Endothelial cell of umbilical vein (primary cell): ENCODE data around the gene LRRFIP2. TPM values are rescaled to one million over a fixed set of nuclear protein-coding genes. Genes with fewer than 3 reads are reported as not detected.

Experiments used
- BruUV-seq: library from RNA; stranded (reverse); fragments of 400-500 nt; replicated peaks from 2 replicates; lab custom pipeline; 2021; lab: Mats Ljungman, UMichigan
- CTCF ChIA-PET: fragments of 300-600, 350-600 bp; sonication (Branson Sonifier 250); formaldehyde crosslinking; loops from one replicate; lab custom pipeline; 2021; ENCODE audit warnings: antibody characterized with exemption, inconsistent platforms; lab: Charles Lee
- POLR2A ChIA-PET: fragments of 300-600, 350-600 bp; sonication (Branson Sonifier 250); formaldehyde crosslinking; loops from one replicate; lab custom pipeline; 2021; ENCODE audit warnings: antibody characterized with exemption, inconsistent platforms; lab: Charles Lee
- DNase-seq: peaks from one replicate; pipeline ENCODE4 v3.0.0-alpha.2; 2011; ENCODE audit warnings: low read depth, low spot score
- FAIRE-seq: peaks from 2 replicates; lab custom pipeline; 2011; peaks lifted over from hg19 to GRCh38; lab: Jason Lieb, UNC
- H2AFZ ChIP-seq: 2 replicates; pipeline ENCODE4 v1.6.0; 2012; ENCODE audit warnings: low read depth, low read length, control low read depth, inconsistent platforms
- H3K27ac ChIP-seq: 2 replicates; pipeline ENCODE4 v1.5.1; 2011; ENCODE audit warnings: low read depth, mild to moderate bottlenecking, control low read depth, low read length, moderate library complexity; ENCODE audit not compliant: insufficient read depth
- H3K27me3 ChIP-seq, 2 experiments: 2 replicates each; pipeline versions ENCODE4 v1.6.0 to v1.6.1; 2011; ENCODE audit warnings: low read length in 2 of 2, mixed read lengths in 1 of 2; ENCODE audit not compliant: control insufficient read depth in 2 of 2, insufficient read depth in 2 of 2
- H3K36me3 ChIP-seq, 2 experiments: 2 replicates in 1 of 2; 3 replicates in 1 of 2; pipeline ENCODE4 v1.5.1; 2011; ENCODE audit warnings: low read length in 2 of 2, mild to moderate bottlenecking in 1 of 2, moderate library complexity in 1 of 2; ENCODE audit not compliant: control insufficient read depth in 2 of 2, insufficient read depth in 2 of 2; ENCODE audit errors: extremely low read depth in 1 of 2
- H3K4me1 ChIP-seq: 3 replicates; pipeline ENCODE4 v1.5.1; 2011; ENCODE audit warnings: mild to moderate bottlenecking, low read length; ENCODE audit not compliant: control insufficient read depth, insufficient read depth; ENCODE audit errors: extremely low read depth
- H3K4me2 ChIP-seq: 2 replicates; pipeline ENCODE4 v1.6.1; 2011; ENCODE audit warnings: low read length, control low read depth, mixed read lengths; ENCODE audit not compliant: insufficient read depth
- H3K4me3 ChIP-seq, 3 experiments: fragments of 200-600 bp in 1 of 3; sonication (generic), shearing (Covaris generic) in 1 of 3; replicated peaks in 1 of 3; 2 replicates each; pipeline ENCODE4 v1.5.1; 2011 to 2016; ENCODE audit warnings: control low read depth in 3 of 3, low read length in 3 of 3, mild to moderate bottlenecking in 2 of 3, inconsistent platforms in 1 of 3, low read depth in 1 of 3, moderate library complexity in 1 of 3; ENCODE audit not compliant: insufficient read depth in 1 of 3
- H3K79me2 ChIP-seq: 2 replicates; pipeline ENCODE4 v1.6.0; 2012; ENCODE audit warnings: low read length, inconsistent platforms; ENCODE audit not compliant: control insufficient read depth, insufficient read depth
- H3K9ac ChIP-seq: replicated peaks from 2 replicates; pipeline ENCODE3; 2011; ENCODE audit warnings: low read length, control low read depth; ENCODE audit not compliant: insufficient read depth; ENCODE audit errors: extremely low read depth
- H3K9me1 ChIP-seq: replicated peaks from 3 replicates; pipeline ENCODE4 v1.6.0; 2011; ENCODE audit warnings: mild to moderate bottlenecking, low read length; ENCODE audit not compliant: control insufficient read depth, insufficient read depth; ENCODE audit errors: extremely low read depth
- H3K9me3 ChIP-seq: replicated peaks from 2 replicates; pipeline ENCODE4 v1.5.1; 2012; ENCODE audit warnings: low read length, inconsistent platforms; ENCODE audit not compliant: control insufficient read depth, insufficient read depth
- H4K20me1 ChIP-seq: replicated peaks from 2 replicates; pipeline ENCODE3; 2011; ENCODE audit warnings: mild to moderate bottlenecking, low read length; ENCODE audit not compliant: control insufficient read depth, insufficient read depth; ENCODE audit errors: extremely low read depth
- EZH2 ChIP-seq: IDR thresholded peaks from 2 replicates; pipeline ENCODE4 v1.6.1; 2012; ENCODE audit warnings: borderline replicate concordance, low read depth, mild to moderate bottlenecking, moderate library complexity, low read length, inconsistent platforms; ENCODE audit not compliant: severe bottlenecking
- FOS ChIP-seq: IDR thresholded peaks from 2 replicates; pipeline ENCODE4 v1.6.1; 2011; ENCODE audit warnings: mild to moderate bottlenecking, low read length, moderate library complexity, borderline replicate concordance; ENCODE audit not compliant: insufficient read depth
- GATA2 ChIP-seq: IDR thresholded peaks from 2 replicates; pipeline ENCODE4 v1.7.0; 2011; ENCODE audit warnings: low read depth, mild to moderate bottlenecking, moderate library complexity, mixed read lengths, low read length; ENCODE audit not compliant: insufficient read length, insufficient read depth
- JUN ChIP-seq: IDR thresholded peaks from 2 replicates; pipeline ENCODE4 v1.6.1; 2011; ENCODE audit warnings: borderline replicate concordance, low read depth; ENCODE audit not compliant: insufficient read length, insufficient read depth
- MYC ChIP-seq: IDR thresholded peaks from one replicate; pipeline ENCODE4 v1.6.1; 2011; ENCODE audit warnings: mild to moderate bottlenecking, low read depth, low read length
- POLR2A ChIP-seq: IDR thresholded peaks from 2 replicates; pipeline ENCODE4 v1.6.1; 2012; ENCODE audit warnings: low read depth, mild to moderate bottlenecking, control low read depth, low read length
- POLR2AphosphoS5 ChIP-seq: IDR thresholded peaks from 2 replicates; pipeline ENCODE4 v1.6.1; 2012; ENCODE audit warnings: low read depth, mild to moderate bottlenecking, control low read depth, low read length, moderate library complexity; ENCODE audit not compliant: insufficient read depth
- dilution Hi-C: fragments of 300-500 bp; cut with MboI; formaldehyde crosslinking; loops from one replicate; pipeline ENCODE4 v1.15.0; 2019; ENCODE audit warnings: low sequenced_read_pairs; ENCODE audit not compliant: extremely low pct_ligation_motif_present
- intact Hi-C: fragments of 100-400 bp; cut with micrococcal nuclease; formaldehyde crosslinking; loops from one replicate; pipeline ENCODE4 v1.10.0; 2022
- polyA plus RNA-seq, 4 experiments: library from polyadenylated mRNA; depleted of rRNA in 3 of 4; stranded (reverse) in 3 of 4; unstranded in 1 of 4; fragments of >200 nt; gene quantifications; 2 replicates each; pipeline versions ENCODE4 v1.2.1 to v1.2.3, GENCODE V29; 2011 to 2012; ENCODE audit warnings: missing spikeins in 1 of 4
- total RNA-seq: library from RNA; stranded (reverse); gene quantifications from 2 replicates; pipeline ENCODE4 v1.2.3, GENCODE V29; 2021
- TF ChIP-seq, protein P1 (sequence below): IDR thresholded peaks from 2 replicates; pipeline ENCODE4 v1.6.1; 2011; ENCODE audit not compliant: insufficient read depth, insufficient read length
- TF ChIP-seq, protein P2 (sequence below), 2 donors: IDR thresholded peaks; 1 replicate in 1 of 2; 2 replicates in 1 of 2; pipeline ENCODE4 v1.5.1; 2011; ENCODE audit warnings: low read length in 2 of 2, mild to moderate bottlenecking in 2 of 2, moderate library complexity in 2 of 2, control low read depth in 1 of 2, inconsistent platforms in 1 of 2, low read depth in 1 of 2; ENCODE audit not compliant: insufficient read depth in 1 of 2; ENCODE audit errors: extremely low read depth in 1 of 2

Gene LRRFIP2
- total and polyA plus RNA-seq, 2 donors (not counting 3 experiments of a cell fraction or from before 2014, with no cell fraction given), result 20.8 to 78.9 TPM

- dilution Hi-C loops, result no loop called here
- Histone ChIP-seq H3K4me2 (no peak overlapping the region), H3K9ac (no peak overlapping the region), H3K79me2 (no peaks in the 10 kb centered on the region), H2AFZ (no peak overlapping the region), H3K27ac (peak overlapping the region; percentile 19), H3K27me3 (no peaks in the 10 kb centered on the region), H3K36me3 (peaks cover 5 to 16% of the 10 kb centered on the region in 2 experiments), H4K20me1 (no peaks in the 10 kb centered on the region), H3K9me1 (no peaks in the 10 kb centered on the region), H3K4me1 (peaks cover 11% of the 10 kb centered on the region), H3K4me3 (no peak overlapping the region), H3K9me3 (no peaks in the 10 kb centered on the region)
- BruUV-seq, result no TSS peak
- ChIA-PET POLR2A (no interaction called here), CTCF (interaction anchor here (1.0 kb wide), 1 partner anchor 271 kb away, joined by 3 read pairs; no protein-coding TSS in a partner anchor)
- FAIRE-seq, result peak; percentile 15
- peak; percentile 40 for DNase-seq
- intact Hi-C loops, result no loop called here
- peak; percentile 42 for TF ChIP-seq FOS
- TF ChIP-seq MYC, result no peak
- TF ChIP-seq EZH2, result no peak
- TF ChIP-seq, protein P1, sequence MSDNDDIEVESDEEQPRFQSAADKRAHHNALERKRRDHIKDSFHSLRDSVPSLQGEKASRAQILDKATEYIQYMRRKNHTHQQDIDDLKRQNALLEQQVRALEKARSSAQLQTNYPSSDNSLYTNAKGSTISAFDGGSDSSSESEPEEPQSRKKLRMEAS, result no peak
- no peak for TF ChIP-seq GATA2
- TF ChIP-seq, protein P2, sequence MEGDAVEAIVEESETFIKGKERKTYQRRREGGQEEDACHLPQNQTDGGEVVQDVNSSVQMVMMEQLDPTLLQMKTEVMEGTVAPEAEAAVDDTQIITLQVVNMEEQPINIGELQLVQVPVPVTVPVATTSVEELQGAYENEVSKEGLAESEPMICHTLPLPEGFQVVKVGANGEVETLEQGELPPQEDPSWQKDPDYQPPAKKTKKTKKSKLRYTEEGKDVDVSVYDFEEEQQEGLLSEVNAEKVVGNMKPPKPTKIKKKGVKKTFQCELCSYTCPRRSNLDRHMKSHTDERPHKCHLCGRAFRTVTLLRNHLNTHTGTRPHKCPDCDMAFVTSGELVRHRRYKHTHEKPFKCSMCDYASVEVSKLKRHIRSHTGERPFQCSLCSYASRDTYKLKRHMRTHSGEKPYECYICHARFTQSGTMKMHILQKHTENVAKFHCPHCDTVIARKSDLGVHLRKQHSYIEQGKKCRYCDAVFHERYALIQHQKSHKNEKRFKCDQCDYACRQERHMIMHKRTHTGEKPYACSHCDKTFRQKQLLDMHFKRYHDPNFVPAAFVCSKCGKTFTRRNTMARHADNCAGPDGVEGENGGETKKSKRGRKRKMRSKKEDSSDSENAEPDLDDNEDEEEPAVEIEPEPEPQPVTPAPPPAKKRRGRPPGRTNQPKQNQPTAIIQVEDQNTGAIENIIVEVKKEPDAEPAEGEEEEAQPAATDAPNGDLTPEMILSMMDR (IDR thresholded peaks at IDR 0.05; ENCODE audit: extremely low read depth in 1 of 2, insufficient read depth in 1 of 2, low read depth in 1 of 2, low read length in 2 of 2), result no peak
- TF ChIP-seq POLR2A, result no peak
- TF ChIP-seq JUN, result peak; percentile 82
- TF ChIP-seq POLR2AphosphoS5, result no peak
Observed at GRCh38 chr3:37054370-37054769, 120.0 kb downstream of the LRRFIP2 start.
